Vagina (tissue), 2 donors: ENCODE measurements around the gene SCFD2. TPM values are rescaled to one million over a fixed set of nuclear protein-coding genes. Genes with fewer than 3 reads are reported as not detected.
"Not testable (repeated sequence)": the region's sequence is repeated elsewhere in the genome, so short reads cannot be mapped to it uniquely, and the experiment has no call there.

ENCODE experiments used
- DNase-seq, 2 donors: peaks; one replicate each; pipeline ENCODE4 v3.0.0-alpha.2; 2017; ENCODE audit errors: extremely low spot score in 2 of 2
- H3K27ac ChIP-seq: fragments of 200-600 bp; sonication (generic); one replicate; pipeline ENCODE4 v1.5.1; 2019
- H3K27me3 ChIP-seq: fragments of 200-600 bp; sonication (generic); one replicate; pipeline ENCODE4 v1.5.1; 2019
- H3K36me3 ChIP-seq, 2 donors: fragments of 200-600 bp; sonication (generic); one replicate each; pipeline ENCODE4 v1.5.1; 2017 to 2019
- H3K4me1 ChIP-seq: fragments of 200-600 bp; sonication (generic); one replicate; pipeline ENCODE4 v1.5.1; 2019
- H3K4me3 ChIP-seq, 2 donors: fragments of 200-600 bp; sonication (generic); 1 replicate in 1 of 2; 2 replicates in 1 of 2; pipeline ENCODE4 v1.5.1; 2016 to 2019
- H3K9me3 ChIP-seq: fragments of 200-600 bp; sonication (generic); one replicate; pipeline ENCODE4 v1.5.1; 2019
- POLR2A ChIP-seq, 2 donors: fragments of 450-650 bp; IDR thresholded peaks; one replicate each; pipeline ENCODE4 v1.6.1; 2017; ENCODE audit warnings: antibody characterized with exemption in 2 of 2, mild to moderate bottlenecking in 2 of 2, moderate library complexity in 2 of 2
- POLR2AphosphoS5 ChIP-seq, 2 donors: sonication (generic); formaldehyde crosslinking; IDR thresholded peaks; one replicate each; pipeline ENCODE4 v1.9.0; 2017; ENCODE audit warnings: antibody characterized with exemption in 2 of 2, mild to moderate bottlenecking in 2 of 2, low read depth in 1 of 2; ENCODE audit not compliant: insufficient read depth in 1 of 2
- intact Hi-C: fragments of 100-400 bp; cut with DNase I; formaldehyde crosslinking; loops from one replicate; pipeline ENCODE4 v1.15.1; 2023
- total RNA-seq: library from RNA; depleted of rRNA; stranded (reverse); fragments of >200 nt; gene quantifications from one replicate; pipeline ENCODE4 v1.2.3, GENCODE V29; 2016
- TF ChIP-seq, protein P1 (sequence below), 3 experiments: fragments of 450-650 bp in 2 of 3; fragments of 200-600 bp in 1 of 3; sonication (generic) in 1 of 3; IDR thresholded peaks; one replicate each; pipeline ENCODE4 v1.5.1; 2017 to 2019; ENCODE audit warnings: antibody characterized with exemption in 3 of 3, mild to moderate bottlenecking in 2 of 3, moderate library complexity in 2 of 3

Gene SCFD2
- total RNA-seq, 1 donor from 2014 or later: 33.1 TPM

DNA sequence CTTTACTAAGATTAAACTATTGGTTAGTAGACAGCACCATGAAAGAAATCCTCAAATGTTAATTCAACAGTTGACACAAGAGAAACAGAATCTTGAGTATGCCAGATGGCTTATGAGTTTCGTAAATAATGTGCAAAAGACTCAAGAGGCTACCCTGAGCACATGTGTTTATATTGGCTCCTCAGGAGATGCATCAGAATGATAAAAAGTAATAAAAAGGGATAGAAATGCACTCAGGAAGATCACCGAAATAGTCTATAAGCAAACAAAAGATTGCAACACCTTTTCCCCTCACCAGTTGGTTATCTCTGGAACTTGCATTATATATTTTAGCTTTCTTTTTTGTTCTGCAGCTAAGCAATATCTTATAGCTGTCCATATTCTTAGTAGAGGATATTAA is 84.4 kb downstream of the SCFD2 start:
- Histone ChIP-seq H3K4me1 (no peaks in the 10 kb centered on the region), H3K36me3 (no peaks in the 10 kb centered on the region), H3K27ac (no peak overlapping the region), H3K27me3 (no peaks in the 10 kb centered on the region), H3K4me3 (no peak overlapping the region), H3K9me3 (no peaks in the 10 kb centered on the region)
- DNase-seq: no peak
- intact Hi-C loops: loop anchor here (10.0 kb wide), 1 partner anchor 47 kb away; no protein-coding TSS in a partner anchor
- TF ChIP-seq POLR2AphosphoS5 (IDR thresholded peaks at IDR 0.05; ENCODE audit: insufficient read depth in 1 of 2, low read depth in 1 of 2): no peak
- TF ChIP-seq, protein P1, sequence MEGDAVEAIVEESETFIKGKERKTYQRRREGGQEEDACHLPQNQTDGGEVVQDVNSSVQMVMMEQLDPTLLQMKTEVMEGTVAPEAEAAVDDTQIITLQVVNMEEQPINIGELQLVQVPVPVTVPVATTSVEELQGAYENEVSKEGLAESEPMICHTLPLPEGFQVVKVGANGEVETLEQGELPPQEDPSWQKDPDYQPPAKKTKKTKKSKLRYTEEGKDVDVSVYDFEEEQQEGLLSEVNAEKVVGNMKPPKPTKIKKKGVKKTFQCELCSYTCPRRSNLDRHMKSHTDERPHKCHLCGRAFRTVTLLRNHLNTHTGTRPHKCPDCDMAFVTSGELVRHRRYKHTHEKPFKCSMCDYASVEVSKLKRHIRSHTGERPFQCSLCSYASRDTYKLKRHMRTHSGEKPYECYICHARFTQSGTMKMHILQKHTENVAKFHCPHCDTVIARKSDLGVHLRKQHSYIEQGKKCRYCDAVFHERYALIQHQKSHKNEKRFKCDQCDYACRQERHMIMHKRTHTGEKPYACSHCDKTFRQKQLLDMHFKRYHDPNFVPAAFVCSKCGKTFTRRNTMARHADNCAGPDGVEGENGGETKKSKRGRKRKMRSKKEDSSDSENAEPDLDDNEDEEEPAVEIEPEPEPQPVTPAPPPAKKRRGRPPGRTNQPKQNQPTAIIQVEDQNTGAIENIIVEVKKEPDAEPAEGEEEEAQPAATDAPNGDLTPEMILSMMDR (IDR thresholded peaks at IDR 0.05): no peak
- TF ChIP-seq POLR2A (IDR thresholded peaks at IDR 0.05): no peak

- intact Hi-C loops: loop anchor here (10.0 kb wide), 1 partner anchor 46 kb away; no protein-coding TSS in a partner anchor
- no peak overlapping the region for H3K27ac ChIP-seq
Observed at GRCh38 chr4:53280846-53281245, 85.0 kb downstream of the SCFD2 start.

DNA sequence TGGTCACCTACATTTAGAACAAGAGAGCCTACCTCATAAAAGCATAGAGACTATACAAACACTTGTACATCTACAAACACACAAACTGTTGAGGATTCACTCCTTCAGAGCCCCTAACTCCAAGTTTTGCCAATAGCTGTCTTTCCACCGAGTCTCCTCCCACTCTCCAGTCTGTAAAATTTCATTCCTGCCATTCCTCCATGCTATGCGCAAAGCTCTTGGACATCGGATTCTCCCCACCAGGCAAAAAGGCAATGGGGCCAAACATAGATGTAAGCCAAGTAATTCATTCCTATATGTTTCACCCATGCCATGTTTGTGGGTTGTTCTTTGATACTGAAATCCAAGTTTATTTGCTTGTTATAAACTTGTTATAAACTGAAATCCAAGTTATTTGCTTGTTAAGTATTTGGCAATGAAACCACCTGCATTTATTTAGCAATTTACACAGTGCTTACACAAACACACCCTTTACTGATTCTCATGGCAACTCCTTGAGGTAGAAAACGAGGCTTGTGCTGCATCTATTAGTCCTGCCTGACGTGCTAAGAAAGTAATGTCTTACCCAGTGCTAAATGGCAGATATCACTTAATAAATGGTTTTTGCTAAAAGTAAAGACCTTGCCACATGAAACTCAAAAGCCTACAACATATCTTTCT is 91.1 kb downstream of the SCFD2 start:
- H3K4me3 ChIP-seq: no peak overlapping the region
- no peaks in the 10 kb centered on the region for H3K27me3 ChIP-seq
- DNase-seq: no peak
- intact Hi-C loops: no loop called here
- H3K27ac ChIP-seq: no peak overlapping the region
- H3K36me3 ChIP-seq: no peaks in the 10 kb centered on the region
- TF ChIP-seq POLR2A (IDR thresholded peaks at IDR 0.05) (no peak), POLR2AphosphoS5 (IDR thresholded peaks at IDR 0.05; ENCODE audit: insufficient read depth in 1 of 2, low read depth in 1 of 2) (no peak)
- TF ChIP-seq, protein P1 (IDR thresholded peaks at IDR 0.05): no peak
- no peaks in the 10 kb centered on the region for H3K9me3 ChIP-seq
- no peaks in the 10 kb centered on the region for H3K4me1 ChIP-seq

More at GRCh38 chr4:53280846-53281245, 85.0 kb downstream of the SCFD2 start:
- no peak overlapping the region for H3K4me3 ChIP-seq
- no peaks in the 10 kb centered on the region for H3K9me3 ChIP-seq
- H3K4me1 ChIP-seq: no peaks in the 10 kb centered on the region
- DNase-seq: no peak
- no peaks in the 10 kb centered on the region for H3K27me3 ChIP-seq
- no peaks in the 10 kb centered on the region for H3K36me3 ChIP-seq
- TF ChIP-seq POLR2A (IDR thresholded peaks at IDR 0.05): no peak
- TF ChIP-seq, protein P1 (IDR thresholded peaks at IDR 0.05): no peak
- no peak for TF ChIP-seq POLR2AphosphoS5 (IDR thresholded peaks at IDR 0.05; ENCODE audit: insufficient read depth in 1 of 2, low read depth in 1 of 2)

DNA sequence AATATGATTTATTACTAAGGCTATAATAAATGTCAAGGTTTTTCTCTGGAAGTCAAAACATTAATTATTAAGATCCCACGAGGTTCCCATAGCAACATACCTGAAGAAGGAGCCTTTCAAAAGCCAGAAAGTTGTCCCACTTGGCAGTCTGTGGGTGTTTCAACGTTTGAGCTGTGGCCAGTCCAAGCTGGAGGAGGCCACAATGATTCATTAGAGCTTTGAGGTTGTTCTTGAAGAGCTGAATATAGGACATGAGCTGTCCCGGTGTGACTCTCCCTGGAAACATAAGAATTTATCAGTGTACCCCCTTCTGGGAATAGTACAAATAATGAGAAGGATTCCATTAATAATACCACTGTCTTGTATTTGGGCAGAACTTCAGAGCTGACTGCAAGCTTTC is 92.1 kb downstream of the SCFD2 start:
- H3K9me3 ChIP-seq: no peaks in the 10 kb centered on the region
- DNase-seq: no peak

DNA sequence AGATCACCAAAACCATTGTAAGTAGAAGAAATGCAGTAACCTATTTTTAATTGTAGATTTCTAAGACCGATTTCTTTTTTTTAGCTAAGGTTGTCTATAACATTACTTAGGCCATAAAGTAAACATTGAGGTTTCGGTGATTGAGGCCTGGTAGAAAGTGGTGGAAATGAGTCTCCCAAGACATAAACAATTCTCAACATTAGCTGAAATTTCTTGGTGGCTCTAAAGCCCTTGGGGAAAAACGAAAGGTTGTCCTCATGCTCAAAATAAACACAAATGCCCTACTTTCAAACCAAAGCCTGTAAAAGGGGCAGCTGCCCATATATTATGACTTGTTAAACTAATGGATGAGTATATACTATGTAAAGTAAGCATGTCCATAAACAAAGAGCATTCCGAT is 98.8 kb downstream of the SCFD2 start:
- Histone ChIP-seq H3K9me3 (no peaks in the 10 kb centered on the region), H3K27me3 (no peaks in the 10 kb centered on the region), H3K27ac (no peak overlapping the region), H3K36me3 (peaks cover 0 to 5% of the 10 kb centered on the region in 2 donors), H3K4me3 (no peak overlapping the region), H3K4me1 (no peaks in the 10 kb centered on the region)
- TF ChIP-seq, protein P1 (IDR thresholded peaks at IDR 0.05): no peak
- TF ChIP-seq POLR2A (IDR thresholded peaks at IDR 0.05) (no peak), POLR2AphosphoS5 (IDR thresholded peaks at IDR 0.05; ENCODE audit: insufficient read depth in 1 of 2, low read depth in 1 of 2) (no peak)
- intact Hi-C loops: no loop called here
- no peak for DNase-seq

More for the DNA sequence above, 92.1 kb downstream of the SCFD2 start:
- no peaks in the 10 kb centered on the region for H3K36me3 ChIP-seq
- no peaks in the 10 kb centered on the region for H3K27me3 ChIP-seq
- H3K4me1 ChIP-seq: no peaks in the 10 kb centered on the region
- TF ChIP-seq POLR2AphosphoS5 (IDR thresholded peaks at IDR 0.05; ENCODE audit: insufficient read depth in 1 of 2, low read depth in 1 of 2) (no peak), POLR2A (IDR thresholded peaks at IDR 0.05) (no peak)
- TF ChIP-seq, protein P1 (IDR thresholded peaks at IDR 0.05): no peak
- H3K27ac ChIP-seq: no peak overlapping the region
- H3K4me3 ChIP-seq: no peak overlapping the region
- intact Hi-C loops: no loop called here

- H3K4me3 ChIP-seq, H3K27ac ChIP-seq, H3K27me3 ChIP-seq, H3K9me3 ChIP-seq, DNase-seq, H3K36me3 ChIP-seq, intact Hi-C loops, H3K4me1 ChIP-seq: not testable (repeated sequence)
Observed at GRCh38 chr4:53255986-53256385, 109.9 kb downstream of the SCFD2 start.
